ENCODE data around the gene FRMD7. TPM values are rescaled to one million over a fixed set of nuclear protein-coding genes. Genes with fewer than 3 reads are reported as not detected.

FRMD7 gene
- total and polyA plus RNA-seq, 2 of the 13 experiments (the other 11 are each of a cell fraction or from before 2014, with no cell fraction given): 0.04 TPM; not detected in 1

- DNase-seq (ENCODE audit: low spot score) (no peak), ATAC-seq (no peak), FAIRE-seq (no peak)
- CTCF ChIA-PET (ENCODE audit: low intra/inter-chr PET ratio, low total read pairs): no interaction called here
- Histone ChIP-seq H3K36me3 (replicated peaks in 1 of 2; ENCODE audit: control insufficient read depth in 1 of 2, insufficient read depth in 2 of 2, low read length in 2 of 2) (no peaks in the 10 kb centered on the region), H2AFZ (ENCODE audit: low read length) (no peak overlapping the region), H3K79me2 (ENCODE audit: insufficient read depth, low read length) (peaks cover 70% of the 10 kb centered on the region), H3K4me3 (replicated peaks in 1 of 3; ENCODE audit: insufficient read depth in 1 of 3, low read depth in 2 of 3, low read length in 3 of 3) (no peak overlapping the region), H3K4me2 (ENCODE audit: low read depth, low read length) (0 out of 2 replicates have a peak overlapping the region, but pooled peaks have one; percentile 9), H3K27me3 (ENCODE audit: control insufficient read depth in 1 of 2, insufficient read depth in 2 of 2, low read length in 2 of 2) (no peaks in the 10 kb centered on the region), H4K20me1 (ENCODE audit: insufficient read depth, low read length) (no peaks in the 10 kb centered on the region), H3K9ac (ENCODE audit: insufficient read depth, low read depth, low read length) (no peak overlapping the region), H3K9me3 (ENCODE audit: low read length) (no peaks in the 10 kb centered on the region), H3K27ac (ENCODE audit: extremely low read length, insufficient read depth, low read length) (no peak overlapping the region), H3K4me1 (ENCODE audit: insufficient read depth, low read length) (peaks cover 69% of the 10 kb centered on the region)
- intact Hi-C loops (cut with micrococcal nuclease; ENCODE audit: unreplicated experiment): no loop called here
- no peak for TF ChIP-seq HOXA7 (CRISPR knock-in tag; IDR thresholded peaks at IDR 0.05)
- TF ChIP-seq ZNF484 (CRISPR knock-in tag; IDR thresholded peaks at IDR 0.05; ENCODE audit: borderline replicate concordance, low read depth): no peak
- TF ChIP-seq ZNF18 (CRISPR knock-in tag; IDR thresholded peaks at IDR 0.05; ENCODE audit: insufficient replicate concordance): no peak
- no peak for TF ChIP-seq HDAC6 (IDR thresholded peaks at IDR 0.05; ENCODE audit: low read depth, low read length)
- no peak for TF ChIP-seq USF2 (IDR thresholded peaks at IDR 0.05; ENCODE audit: low read depth, low read length)
- TF ChIP-seq USF2 (CRISPR knock-in tag; IDR thresholded peaks at IDR 0.05; ENCODE audit: borderline replicate concordance): no peak
- TF ChIP-seq ZBTB42 (CRISPR knock-in tag; IDR thresholded peaks at IDR 0.05): no peak
- TF ChIP-seq CBFB (CRISPR knock-in tag; IDR thresholded peaks at IDR 0.05): no peak
- TF ChIP-seq ATF3 (CRISPR knock-in tag; IDR thresholded peaks at IDR 0.05): no peak
- TF ChIP-seq ZNF329 (CRISPR knock-in tag; IDR thresholded peaks at IDR 0.05; ENCODE audit: low read depth): no peak
- TF ChIP-seq TRIM22 (IDR thresholded peaks at IDR 0.05): no peak
- POLR2A ChIA-PET: interaction anchor here (2.2 kb wide), 1 partner anchor 8 kb away, joined by 15 read pairs; the partner anchor contains the start of gene STK26
- in situ Hi-C loops (cut with HindIII; ENCODE audit: extremely low pct_ligation_motif_present, low pct_unique_long_range_greater_than_20kb): no loop called here
- 75% methylated on average over 4 of the region's 4 CpGs for WGBS (ENCODE audit: low lambda C conversion rate)
- BruUV-seq (replicated peaks): no TSS peak
These were observed 96.0 kb downstream of the FRMD7 start for GRCh38 chrX:132031867-132032266.
